ENCODE data around the gene NEDD4L.
"Not testable (repeated sequence)": the region's sequence is repeated elsewhere in the genome, so short reads cannot be mapped to it uniquely, and the experiment has no call there.

Gene NEDD4L

DNA sequence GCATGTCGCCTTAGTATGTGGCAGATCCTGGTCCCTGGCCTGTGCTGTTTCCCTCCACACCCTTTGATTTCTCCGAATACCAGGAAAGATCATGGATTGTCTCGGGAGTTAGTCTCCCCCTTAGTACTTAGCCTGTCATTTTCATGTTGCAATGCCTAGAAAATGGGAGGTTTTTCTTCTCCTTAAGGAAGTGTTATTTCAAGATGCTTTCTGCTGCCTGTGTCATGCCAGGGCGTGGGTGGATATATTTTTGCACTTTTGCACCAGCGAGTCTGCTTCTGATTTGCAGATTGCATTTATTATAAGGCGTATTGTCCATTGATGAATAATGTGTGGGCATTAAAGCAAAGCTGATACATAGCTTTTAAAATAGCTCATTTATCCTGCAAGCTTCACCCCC is 223.5 kb downstream of the NEDD4L start:
- DNase-seq (ENCODE audit: low spot score): no peak

DNA sequence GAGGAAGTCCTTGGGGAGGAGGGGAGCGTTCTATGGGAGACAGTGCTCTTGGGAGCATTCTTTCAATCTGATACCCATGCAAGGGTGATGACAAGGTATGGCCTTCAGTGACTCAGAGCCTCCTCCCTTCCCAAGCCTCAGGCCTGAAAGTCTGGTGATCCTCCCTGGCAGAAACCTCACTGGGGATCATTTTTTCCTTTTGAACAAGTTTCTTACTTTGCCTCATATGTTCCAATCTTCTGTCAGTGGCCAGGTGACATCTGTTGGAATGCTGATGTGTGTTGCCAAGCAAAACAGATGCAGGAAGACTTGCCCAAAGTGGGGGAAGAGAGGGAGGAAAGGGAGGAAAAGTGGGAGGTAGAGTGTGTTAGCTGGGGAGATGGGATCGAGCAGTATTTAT is 224.8 kb downstream of the NEDD4L start:
- DNase-seq (ENCODE audit: low spot score): no peak

DNA sequence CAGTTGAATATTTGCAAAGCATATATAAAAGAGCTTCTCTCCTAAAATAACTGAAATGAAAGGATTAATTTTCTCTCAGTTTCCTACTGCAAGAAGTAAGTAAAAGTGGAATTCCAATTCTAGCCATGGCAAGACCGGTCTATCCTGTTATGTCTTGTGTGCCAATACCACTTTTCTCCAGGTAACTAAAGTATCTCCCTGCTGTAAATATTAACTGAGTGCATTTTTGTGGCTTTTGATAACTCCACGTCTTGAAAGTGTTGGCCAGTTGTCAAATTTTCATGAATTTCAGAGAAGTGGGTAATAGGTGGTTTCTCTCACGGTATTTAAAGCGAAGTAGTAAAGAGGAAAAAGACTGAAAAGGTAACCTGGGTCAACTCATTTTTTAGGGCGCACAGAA is 225.9 kb downstream of the NEDD4L start:
- no peak for DNase-seq (ENCODE audit: low spot score)

DNA sequence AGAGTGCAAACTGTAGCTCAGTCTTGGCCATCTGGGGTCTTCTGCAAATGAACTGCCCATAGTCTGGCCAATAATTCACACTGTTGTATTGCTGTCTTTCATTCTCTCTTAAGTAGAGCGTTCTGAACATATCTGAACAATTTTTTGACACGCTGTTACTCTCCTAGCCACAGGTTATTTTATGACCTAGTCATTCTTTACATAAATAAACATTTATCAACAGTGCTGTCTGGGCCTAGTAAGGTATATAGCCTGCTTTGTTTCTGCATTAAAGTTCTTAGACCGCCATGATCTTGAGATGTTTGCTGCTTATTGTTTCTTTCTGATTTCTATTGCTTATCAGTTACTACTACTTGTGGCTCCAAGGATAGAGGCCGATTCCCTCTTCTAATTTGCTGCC is 226.4 kb downstream of the NEDD4L start:
- DNase-seq (ENCODE audit: low spot score): no peak

DNA sequence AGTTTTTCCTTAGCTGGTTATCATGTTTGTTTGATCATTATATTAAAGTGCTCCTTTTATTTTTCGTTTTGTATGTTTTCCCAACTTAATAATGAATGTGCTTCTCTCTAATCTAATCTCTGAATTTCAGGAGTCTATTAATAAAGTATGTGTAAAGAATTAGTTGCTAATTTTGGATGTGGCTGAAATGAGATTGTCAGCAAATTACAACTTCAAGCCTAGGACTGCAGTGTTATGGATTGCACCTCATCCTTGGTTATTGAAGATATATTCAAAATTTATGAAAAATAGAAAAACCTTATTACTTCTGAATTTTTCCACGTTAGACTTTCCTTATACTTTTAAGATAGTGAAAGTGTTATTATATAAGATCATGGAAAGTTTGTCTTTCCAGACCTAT is 227.7 kb downstream of the NEDD4L start:
- no peak for DNase-seq (ENCODE audit: low spot score)

DNA sequence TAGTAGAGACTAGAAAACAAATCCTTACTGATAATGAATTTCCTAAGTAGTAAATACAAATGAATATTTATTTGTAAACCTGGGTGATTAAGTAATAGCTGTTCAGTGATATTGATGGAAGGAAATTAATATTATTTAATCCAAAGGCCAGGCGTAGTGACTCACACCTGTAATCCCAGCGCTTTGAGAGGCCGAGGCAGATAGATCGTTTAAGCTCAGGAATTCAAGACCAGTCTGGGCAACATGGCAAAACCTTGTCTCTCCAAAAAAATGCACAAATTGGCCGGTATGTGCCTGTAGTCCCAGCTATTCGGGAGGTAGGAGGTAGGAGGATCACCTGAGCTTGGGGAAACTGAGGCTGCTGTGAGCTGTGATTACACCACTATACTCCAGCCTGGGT is 228.2 kb downstream of the NEDD4L start:
- DNase-seq (ENCODE audit: low spot score): no peak

DNA sequence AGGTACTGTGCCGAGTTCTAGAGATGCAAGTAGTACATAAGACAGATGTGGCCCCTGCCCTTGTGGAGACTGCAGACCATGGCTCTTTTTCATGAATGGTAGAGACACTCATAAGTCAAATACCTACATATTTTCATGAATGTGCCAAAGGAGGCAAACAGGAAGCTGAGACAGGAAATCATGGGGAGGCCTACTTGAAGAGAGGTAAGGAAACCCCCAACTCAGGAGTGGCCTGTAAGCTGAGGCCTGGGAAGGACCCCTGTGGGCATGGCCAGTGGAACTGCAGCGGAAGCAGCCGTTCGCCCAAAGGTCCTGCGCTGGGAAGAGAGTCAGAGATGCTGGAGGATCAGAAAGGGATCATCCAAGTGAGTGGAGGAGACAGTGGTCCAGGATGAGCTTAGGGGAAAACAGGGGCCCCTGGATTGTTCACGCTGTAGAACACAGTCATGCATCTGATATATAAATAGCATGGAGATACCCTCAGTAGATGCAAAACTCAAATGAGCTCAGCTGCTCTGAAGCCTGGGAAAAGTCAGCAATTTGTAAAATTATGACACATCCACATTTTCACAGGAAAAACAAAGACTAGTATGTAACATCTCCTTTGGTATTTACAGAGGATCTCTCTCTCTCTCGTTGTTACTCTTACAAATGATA is 228.9 kb downstream of the NEDD4L start:
- no peak for DNase-seq (ENCODE audit: low spot score)

DNA sequence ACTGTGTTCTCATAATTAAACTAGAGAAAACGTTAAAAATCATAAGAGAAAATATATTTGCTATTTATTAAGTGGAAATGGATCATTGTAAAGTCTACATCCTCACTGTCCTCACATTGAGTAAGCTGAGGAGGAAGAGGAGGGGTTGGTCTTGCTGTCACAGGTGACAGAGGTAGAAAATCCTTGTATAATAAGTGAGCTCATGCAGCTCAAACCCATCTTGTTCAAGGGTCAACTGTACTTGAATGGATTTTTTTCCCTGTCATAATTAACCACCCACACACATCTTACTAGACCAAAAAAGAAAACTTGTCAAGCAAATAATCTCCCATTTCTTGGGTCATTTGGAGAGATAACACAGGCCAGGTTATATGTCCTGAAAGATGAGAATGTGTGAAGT is 231.2 kb downstream of the NEDD4L start:
- no peak for DNase-seq (ENCODE audit: low spot score)

DNA sequence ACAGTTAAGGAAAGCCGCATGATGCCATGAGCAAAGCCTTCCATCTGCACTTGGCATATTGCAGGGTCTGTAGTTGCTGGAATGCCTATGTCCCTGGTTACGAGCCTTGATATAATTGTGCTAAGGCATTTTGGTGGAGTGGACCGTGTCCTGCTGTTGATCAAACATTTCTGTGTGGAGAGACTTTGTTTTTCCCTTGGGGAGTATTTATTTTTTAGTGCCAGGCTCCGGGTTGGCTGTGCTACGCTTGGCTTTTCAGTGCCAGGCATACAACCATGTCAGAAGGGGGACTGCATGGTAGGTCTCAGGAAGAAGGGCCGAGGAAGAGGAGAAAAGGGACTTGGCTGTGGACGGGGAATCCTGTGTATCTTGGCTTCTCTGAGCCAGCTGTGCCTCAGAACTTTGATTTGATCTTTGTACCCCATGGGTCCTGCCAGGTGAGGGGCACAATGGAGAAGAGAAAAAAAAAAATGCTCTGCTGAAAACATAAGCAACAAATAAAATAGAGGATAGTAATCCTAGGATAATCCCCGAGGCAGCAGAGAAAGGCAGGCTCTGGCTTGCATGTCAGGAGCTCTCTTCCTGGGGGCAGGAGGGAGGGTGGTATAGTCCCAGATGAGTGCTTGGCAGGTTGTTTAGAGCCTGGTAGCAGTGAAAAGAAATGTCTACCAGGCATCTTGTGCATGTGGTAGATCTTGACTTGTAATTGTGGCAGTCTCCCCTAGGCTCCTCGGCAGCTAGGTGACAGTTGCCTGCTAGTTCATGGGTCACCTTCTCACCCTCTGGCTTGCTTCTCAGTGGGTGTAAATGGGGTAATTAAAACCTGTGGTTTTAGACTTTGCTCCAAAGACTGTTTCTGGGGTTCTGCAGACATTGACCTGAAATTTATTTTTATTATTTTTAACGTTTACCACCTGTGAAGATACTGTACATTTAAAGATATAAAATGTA is 233.0 kb downstream of the NEDD4L start:
- DNase-seq (ENCODE audit: low spot score): no peak

DNA sequence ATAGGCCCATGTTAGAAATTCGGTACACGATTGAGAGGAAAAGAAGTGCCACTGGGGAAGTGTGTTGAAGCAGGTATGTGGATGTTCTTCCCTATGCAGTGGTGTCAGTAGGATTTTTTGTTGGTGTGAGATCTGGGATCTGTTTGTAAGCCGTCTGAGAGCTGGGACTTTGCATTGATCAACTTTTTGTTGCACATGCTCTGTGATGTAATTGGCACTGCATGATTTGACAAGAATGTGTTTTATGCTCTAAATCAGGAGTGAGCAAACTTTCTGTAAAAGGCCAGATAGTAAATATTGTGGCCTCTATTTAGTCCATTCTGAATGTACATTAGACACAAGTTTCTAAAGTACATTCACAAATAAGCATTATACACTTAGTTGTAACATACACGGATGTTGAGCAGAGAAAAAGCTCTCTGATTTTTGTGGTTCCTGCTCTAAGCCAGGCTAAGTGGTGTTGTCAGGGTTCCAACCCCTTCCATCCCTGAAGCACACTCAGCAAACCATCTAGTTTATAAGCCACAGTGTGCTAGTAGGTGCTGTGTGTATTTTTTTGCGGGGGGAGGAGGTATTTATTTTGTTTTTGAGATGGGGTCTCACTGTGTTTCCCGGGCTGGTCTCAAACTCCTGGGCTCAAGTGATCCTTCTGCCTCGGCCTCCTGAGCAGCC is 235.6 kb downstream of the NEDD4L start:
- DNase-seq (ENCODE audit: low spot score): no peak

DNA sequence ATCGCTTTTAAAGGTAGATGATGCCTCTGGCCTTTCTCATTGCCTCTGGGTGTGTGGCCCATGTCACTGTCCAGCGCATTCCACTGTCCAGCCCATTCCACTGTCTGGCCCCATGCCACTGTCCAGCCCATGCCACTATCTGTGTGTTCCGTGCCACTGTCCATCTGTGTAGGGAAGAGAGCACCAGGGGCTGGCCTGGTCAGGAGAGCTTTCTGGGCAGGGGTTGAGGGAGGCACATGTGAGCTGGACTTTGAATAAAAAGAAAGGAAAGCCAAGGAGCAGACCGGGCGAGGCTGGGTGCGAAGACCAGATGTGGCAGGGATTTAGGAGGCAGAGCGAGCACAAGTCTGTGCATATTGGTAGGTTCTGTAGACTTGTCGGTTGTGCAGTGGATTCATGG is 236.2 kb downstream of the NEDD4L start:
- DNase-seq (ENCODE audit: low spot score): no peak

DNA sequence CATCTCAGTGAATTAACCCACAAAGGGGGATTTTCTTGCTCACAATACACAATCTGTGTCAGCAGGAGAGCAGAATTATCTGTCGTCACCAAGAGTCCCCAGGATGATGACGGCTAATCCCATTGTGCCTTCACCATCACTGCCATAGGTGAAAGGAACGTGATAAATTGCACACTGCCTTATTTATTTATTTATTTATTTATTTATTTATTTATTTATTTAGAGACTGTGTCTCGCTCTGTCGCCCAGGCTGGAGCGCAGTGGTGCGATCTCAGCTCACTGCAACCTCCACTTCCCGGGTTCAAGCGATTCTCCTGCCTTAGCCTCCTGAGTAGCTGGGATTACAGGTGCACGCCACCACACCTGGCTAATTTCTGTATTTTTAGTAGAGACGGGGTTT is 238.8 kb downstream of the NEDD4L start:
- DNase-seq (ENCODE audit: low spot score): not testable (repeated sequence)

DNA sequence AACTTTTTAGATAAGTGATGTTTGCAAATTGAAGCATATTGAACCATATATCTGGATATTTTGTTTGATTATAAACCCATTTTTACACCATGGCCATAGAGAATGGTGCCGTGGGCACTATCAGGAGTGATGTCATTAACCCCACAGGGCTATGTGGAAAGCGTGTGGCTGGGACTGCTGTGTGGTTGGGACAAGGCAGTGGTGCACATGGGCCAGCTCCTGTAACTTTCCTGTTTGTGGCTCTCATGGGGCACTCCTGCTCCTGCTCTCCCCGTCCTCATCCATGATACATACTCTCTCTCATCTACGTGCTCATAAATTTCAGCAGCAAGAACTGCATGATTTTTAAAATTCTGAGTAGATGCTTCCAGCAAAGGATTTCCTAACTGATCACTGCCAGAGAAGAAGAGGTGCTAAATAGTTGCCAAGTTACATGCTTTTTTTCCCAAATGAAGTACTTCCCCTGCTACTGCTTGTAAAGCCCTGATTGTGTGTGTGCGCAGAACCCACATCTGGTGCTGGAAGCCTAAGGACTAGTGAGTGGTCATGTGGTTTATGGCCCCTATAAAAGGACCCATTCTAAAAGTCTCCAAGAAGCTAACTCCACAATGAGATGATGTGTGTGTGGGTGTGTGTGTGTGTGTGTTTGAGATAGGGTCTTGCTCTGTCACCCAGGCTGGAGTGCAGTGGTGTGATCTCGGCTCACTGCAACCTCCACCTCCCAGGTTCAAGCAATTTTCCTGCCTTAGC is 240.8 kb downstream of the NEDD4L start:
- peak; percentile 20 for DNase-seq (ENCODE audit: low spot score)

DNA sequence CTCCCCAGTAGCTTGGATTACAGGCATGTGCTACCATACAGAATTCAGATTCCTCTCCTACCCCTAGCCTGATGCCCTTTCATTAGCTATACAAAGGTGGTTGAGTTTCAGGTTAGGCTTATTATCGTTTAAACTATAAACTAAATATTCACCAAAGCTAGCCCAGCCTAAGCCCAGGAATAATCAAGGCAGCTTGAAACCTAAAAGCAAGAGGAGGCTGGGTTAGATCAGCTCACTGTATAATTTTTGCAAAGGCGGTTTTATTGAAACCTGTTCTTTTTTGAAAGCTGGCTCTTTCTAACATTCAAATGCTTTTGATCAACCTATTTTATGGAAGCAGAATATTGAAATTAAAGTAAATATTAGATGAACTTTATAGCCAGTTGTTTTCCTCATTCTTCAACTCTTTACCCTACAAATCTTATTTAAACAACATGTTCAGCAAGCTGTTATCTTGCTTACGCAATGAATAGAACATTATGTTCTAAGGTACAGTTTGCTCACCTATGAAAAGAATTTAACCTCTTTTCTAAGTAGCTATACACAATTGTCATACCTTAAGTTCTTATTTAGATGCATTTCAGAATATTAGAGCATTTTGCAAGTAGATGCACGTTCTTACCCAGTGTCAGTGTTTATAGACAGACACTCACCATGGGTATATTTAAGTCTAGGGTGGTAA is 241.6 kb downstream of the NEDD4L start:
- no peak for DNase-seq (ENCODE audit: low spot score)

DNA sequence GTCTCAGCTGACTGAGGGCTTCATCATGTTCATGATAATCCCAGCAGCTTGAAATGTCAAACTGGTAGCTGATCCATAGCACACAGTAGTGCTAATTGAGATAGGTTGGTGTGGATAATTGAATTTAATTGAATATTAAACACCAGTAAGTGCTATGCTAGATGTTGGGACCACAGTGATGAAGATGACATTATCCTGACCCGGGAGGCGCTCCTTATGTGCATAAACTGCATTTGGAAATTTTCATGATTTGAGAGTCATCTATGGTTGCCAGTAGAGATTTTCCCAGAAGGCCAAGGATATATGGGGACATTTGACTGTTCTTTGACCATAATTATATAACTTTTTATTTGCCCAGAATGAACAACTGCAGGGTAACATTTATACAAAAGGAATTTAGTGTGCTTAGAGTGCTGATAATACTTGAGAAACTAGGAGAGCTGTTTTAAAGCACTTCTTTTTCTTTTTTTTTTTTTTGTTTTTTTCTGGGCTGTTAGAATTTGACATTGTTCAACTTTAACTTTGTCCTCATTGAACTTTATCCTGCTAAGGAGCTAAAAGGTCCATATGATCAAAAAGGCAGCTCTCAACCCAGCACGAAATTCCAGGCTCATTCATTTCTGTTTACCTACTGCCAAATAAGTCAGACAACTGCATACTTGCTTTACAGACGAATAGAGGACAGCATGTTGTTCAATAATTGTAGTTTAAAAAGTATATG is 242.8 kb downstream of the NEDD4L start:
- no peak for DNase-seq (ENCODE audit: low spot score)

DNA sequence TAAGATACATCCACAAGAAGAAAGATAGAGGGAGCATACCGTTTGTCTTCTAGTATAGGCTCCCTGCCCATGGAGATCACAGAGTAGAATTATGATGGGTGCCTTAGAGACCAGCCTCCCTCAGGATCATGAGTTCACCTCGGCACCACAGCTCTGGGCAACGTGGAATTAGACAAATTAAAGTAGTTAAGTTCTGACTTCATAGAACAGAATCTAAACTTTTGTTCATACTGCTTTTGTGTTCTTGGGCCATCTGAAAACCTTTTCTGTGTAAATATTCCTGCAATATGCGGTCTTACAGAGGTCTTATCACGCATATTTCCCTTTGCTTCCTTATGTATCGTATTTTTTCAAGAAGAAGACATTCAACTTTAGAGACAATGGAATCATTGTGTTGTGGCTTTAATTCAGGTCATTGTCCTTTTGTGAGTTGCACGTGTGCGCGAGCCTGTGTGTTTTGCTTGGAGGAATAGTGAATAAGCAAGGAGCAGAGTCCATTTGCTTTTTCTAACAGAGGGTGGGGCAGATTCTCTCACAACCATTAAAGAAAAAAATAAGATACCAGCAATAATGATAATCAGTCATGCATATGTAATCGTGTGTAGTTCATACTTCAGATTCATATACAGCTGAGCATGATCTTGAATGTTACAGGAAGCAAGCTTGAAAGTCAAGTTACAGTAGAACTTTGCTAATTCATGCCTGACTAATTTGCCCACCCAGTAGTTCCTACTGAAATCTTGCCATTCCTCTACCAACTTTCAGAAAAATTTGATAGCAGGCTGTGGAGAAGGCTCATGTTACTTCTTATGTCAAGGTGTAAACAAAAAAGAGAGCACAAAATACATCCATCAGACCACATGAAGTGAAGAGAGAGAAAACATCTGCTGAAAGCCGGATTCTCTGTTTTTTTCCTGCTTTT is 243.6 kb downstream of the NEDD4L start:
- DNase-seq (ENCODE audit: low spot score): no peak

DNA sequence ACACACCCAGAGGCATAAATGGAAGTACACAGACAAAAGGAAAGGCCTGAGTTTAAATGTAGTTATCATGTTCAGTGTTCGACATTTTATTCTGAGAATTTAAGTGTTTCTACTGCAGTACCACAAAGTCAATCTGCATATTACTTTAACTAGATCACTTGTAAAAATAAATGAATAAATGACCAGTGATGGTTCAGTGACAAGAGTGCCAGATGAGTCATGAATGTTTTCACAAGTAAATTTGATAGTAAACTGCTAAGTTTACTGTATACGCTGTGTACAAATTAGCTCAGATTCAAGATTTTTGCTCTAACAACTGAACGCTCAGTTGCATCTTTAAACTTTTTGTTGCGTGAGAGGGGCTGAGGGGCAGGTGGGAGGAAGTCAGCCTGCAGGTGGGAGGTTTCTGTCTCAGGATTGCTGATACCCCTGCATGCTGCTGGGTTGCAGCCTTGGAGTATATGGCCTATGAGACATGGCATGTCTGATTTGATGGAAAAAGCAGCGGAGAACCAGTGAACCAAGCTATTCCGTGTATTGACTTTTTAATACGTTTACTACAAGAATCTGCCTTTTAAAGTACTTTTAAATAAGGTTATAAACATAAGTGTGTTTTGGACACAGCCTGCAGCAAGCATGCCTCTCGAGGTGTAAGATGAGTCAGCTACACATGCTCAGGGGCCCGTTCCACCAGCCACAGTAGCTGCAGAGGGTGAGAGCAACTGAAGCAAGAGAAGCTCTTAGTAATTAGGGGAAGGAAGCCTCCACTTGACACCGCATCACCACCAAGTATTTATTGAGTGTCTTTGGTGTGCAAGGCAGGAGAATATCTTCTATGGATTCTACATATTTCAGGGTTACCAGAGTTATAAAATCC is 245.1 kb downstream of the NEDD4L start:
- DNase-seq (ENCODE audit: low spot score): no peak

DNA sequence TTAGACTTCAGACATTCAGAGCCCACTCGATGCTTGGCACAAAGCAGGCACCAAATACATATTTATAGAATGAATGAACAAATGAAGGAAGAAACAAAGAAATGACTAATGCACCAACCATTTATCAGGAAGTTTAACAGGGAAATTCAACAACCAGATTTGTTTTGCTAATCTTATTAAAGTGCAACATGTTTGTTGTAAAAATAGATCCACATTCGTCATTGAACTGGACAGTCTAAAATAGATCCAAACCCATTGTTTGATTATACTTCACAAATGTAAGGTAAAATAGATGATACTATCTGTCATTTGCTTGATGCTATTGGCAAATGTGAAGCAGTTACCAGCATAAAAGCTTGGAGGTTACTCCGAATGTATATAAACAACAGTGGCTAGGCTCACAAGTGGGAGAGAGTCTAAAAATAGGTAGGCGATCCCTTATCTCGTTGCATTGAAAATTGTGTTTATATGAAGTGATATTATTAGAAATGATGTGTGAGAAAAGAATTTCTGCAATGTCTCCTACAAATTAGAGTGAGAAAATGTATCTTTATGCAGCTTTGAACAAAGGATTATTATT is 246.2 kb downstream of the NEDD4L start:
- DNase-seq (ENCODE audit: low spot score): no peak

All from hematopoietic multipotent progenitor cell treated with erythropoietin and hydrocortisone succinate and interleukin-3 and kit ligand, for 17 days (in vitro differentiated cells).